ENCODE measurements around the gene ACER3.

ACER3 gene

DNA sequence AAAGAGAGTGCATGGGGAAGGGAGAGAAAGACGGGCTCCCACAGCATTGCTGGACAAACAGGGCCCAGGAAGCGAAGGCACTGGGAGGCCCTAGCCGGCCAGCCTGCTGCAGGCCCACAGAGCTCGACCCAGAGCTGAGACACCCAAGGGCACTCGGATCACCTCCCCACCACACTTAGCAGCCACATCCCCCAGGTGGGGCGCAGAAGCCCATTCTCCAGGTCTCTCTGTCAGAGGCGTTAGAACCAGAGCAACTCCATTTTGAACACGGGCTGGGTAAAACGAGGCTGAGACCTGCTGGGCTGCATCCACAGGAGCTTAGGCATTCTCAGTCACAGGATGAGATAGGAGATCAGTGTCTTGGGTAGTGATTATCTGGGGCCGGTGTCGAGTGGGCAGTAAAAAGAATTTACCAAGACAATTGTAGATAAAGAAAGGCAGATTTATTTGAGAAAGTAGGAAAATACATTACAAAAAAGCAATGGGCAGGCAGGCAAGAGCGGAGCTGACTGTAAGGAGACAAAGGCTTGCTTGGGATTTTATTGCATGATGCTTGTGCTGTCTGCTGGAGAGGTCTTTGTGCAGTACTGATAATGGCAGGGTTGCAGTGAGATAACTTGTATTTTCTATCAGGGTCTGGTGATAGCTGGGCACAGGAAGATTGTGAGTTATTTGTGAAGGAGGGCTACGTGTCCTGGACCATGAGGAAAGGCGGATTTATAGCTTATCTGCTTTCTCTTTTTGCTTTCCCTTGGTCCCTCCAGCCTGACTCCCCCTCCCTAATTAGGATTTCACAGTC is 192.7 kb downstream of the ACER3 start:
- no peak for TF ChIP-seq CTCF (IDR thresholded peaks at IDR 0.05)
- H3K27ac ChIP-seq, result no peak overlapping the region
- DNase-seq (ENCODE audit: low spot score), result no peak
- no peak overlapping the region for H3K4me3 ChIP-seq

DNA sequence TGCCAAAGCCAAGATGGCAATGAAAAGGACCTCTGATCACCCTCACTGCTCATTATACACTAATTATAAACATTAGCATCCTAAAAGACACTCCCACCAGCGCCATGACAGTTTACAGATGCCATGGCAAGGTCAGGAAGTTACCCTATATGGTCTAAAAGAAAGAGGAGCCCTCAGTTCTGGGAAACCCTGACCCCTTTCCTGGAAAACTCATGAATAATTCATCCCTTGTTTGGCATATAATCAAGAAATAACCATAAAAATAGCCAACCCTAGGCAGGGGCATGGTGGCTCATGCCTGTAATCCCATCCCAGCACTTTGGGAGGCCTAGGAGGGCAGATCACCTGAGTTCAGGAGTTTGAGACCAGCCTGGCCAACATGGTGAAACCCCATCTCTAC is 193.4 kb downstream of the ACER3 start:
- TF ChIP-seq CTCF (IDR thresholded peaks at IDR 0.05), result no peak
- no peak for DNase-seq (ENCODE audit: low spot score)
- no peak overlapping the region for H3K4me3 ChIP-seq

GRCh38 chr11:77055101-77055561 is 194.4 kb downstream of the ACER3 start:
- Histone ChIP-seq H3K27ac (no peak overlapping the region), H3K4me3 (no peak overlapping the region)
- TF ChIP-seq CTCF (IDR thresholded peaks at IDR 0.05), result no peak
- DNase-seq (ENCODE audit: low spot score), result no peak

More for the DNA sequence above, 193.4 kb downstream of the ACER3 start:
- no peak overlapping the region for H3K27ac ChIP-seq

DNA sequence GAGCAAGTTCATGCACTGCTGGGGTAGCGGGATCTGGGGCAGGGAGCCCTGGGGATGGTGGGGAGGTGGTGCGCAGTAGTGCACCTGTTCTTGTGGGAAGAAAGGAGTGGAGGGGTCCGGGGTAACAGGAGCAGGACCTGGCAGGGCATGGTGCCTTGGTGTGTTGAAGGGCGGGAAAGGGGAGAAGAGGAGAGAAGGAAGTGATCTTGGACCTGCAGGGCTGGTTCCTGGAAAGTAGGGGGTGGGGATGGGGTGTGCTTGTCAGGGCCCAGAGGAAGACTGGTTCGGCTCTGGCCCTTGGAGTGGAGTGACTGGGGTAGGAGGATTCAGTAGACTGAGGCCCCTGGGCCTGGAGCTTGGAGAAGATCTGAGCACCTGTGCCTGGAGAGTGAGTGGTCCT is 195.2 kb downstream of the ACER3 start:
- DNase-seq (ENCODE audit: low spot score), result no peak
- TF ChIP-seq CTCF (IDR thresholded peaks at IDR 0.05), result no peak
- no peak overlapping the region for H3K27ac ChIP-seq
- no peak overlapping the region for H3K4me3 ChIP-seq

- H3K4me3 ChIP-seq, result no peak overlapping the region
- H3K27ac ChIP-seq, result no peak overlapping the region
- DNase-seq (ENCODE audit: low spot score), result no peak
- TF ChIP-seq CTCF (IDR thresholded peaks at IDR 0.05), result no peak
These were observed 196.2 kb downstream of the ACER3 start for GRCh38 chr11:77056814-77057402.

DNA sequence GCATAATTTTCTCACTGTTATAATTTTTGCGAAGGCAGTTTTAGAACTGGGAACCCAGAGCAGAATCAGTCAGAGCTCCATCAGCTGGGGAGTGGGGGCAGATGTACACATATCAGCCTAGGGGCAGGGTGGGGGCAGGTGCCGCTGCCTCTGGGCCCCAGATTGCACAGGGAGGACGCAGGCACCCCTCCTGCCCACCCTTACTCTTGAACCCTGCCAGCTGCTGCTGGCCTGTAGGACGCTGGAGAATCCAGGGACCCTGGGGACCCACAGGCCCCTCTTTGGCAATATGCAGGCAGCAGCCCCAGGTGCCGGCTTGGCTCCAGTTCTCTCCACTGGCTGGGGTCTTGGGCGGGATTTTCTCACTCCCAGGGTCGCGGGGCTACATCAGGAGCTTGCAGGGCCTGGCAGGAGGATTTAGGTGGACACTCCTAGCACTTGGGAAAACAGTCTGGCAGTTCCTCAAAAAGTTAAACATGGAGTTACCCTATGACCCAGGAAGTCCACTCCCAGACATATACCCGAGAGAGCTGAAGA is 197.3 kb downstream of the ACER3 start:
- no peak overlapping the region for H3K27ac ChIP-seq
- no peak for DNase-seq (ENCODE audit: low spot score)
- TF ChIP-seq CTCF (IDR thresholded peaks at IDR 0.05), result no peak
- no peak overlapping the region for H3K4me3 ChIP-seq

Measured in coronary artery (tissue), 2 donors.